Measurements from ENCODE around the gene MIOX.

MIOX gene

GRCh38 chr22:50473855-50474671 lies 12.6 kb upstream of the MIOX start:
- no peak for DNase-seq (ENCODE audit: low read depth)

DNA sequence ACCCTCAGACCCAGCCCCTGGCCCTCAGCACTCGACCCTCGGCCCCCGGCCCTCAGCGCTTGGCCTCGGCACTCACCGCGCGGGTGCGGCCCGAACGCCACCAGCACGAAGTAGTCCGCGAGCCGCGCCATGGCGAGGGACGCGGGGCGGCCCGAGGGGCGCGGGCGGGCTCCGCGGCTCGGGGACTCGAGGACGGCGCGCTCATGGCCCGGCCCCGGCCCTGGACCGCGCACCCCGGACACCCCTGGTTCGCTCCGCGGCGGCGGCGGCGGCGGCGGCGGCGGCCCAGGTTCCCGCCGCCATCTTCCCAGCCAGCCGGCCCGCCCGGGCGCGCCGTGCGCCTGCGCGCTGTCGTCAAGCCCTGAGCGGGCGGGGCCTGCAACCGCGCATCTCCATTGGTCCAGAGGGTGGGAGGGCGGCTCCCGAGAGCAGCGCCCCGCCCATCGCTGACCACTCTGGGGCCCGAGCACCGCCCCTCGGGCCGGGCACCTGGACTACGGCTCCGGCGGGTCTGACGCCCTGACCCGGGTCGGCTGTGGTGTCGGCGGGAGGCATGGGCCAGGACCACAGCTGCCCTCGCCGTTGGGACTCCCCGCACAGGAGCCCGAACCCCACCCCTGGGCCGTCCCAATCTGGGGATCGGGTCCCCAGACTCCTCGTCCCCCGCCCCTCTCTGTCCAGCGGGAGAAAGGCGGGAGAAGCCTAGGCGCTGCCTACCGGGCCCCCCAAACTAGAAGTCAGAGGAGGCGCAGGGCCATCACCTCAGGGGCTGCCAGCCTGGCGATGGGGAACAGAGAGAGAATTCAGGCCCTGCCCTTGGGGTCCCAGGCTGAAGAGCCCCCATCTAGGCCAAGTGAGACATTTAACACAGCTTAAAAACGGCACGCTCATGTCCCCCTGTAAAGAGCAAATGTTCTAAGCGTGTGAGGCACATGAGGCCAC lies 11.7 kb upstream of the MIOX start, which contains the start of gene SBF1:
SBF1 (minus strand) TSS at position 326 of the 942 bp plus-strand sequence; CDS start at position 131, 195 bp downstream.
- DNase-seq (ENCODE audit: low read depth): peak; percentile 85

GRCh38 chr22:50475652-50476002 lies 11.0 kb upstream of the MIOX start:
- DNase-seq (ENCODE audit: low read depth): no peak

- no peak for DNase-seq (ENCODE audit: low read depth)
Observed at GRCh38 chr22:50476868-50477267, 9.8 kb upstream of the MIOX start.

DNA sequence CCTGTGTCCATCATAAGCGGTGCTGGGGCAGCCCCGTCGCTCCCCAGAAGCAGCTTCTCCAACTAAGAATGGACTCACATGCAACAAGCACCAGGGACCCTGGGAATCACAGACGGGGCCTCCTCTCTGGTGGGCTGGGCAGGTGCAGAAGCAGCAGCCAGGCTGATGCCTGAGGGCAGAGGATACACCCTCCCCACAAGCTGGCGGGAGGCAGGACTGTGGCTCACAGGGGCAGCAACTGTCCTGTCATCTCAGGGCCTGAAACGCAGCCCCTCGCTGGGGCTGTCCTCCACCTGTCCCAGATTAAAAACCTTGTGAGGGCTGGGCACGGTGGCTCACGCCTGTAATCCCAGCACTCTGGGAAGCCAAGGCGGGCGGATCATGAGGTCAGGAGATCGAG lies 8.7 kb upstream of the MIOX start:
- DNase-seq (ENCODE audit: low read depth): no peak

- DNase-seq (ENCODE audit: low read depth): no peak
Observed at GRCh38 chr22:50479721-50480120, 6.9 kb upstream of the MIOX start.

DNA sequence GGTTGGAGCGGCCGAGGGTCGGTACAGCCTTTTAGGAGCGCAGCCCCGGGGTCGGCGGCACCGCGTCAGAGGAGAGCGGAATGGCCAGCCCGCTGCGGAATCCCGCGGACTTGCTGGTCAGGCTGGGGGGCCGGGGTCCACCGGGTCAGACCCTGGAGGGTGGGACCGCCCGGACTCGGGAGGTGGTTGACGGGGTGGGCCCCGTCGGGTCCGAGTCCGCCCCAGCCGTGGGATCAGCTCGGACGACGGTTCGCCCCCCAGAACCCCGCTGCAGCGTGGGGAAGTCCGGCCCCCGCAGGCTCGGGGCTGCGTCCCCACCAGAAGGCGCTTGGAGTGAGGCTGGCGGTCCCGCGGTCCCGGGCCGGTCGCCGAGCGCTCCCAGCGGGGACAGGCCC lies 5.6 kb upstream of the MIOX start:
- DNase-seq (ENCODE audit: low read depth): no peak

- DNase-seq (ENCODE audit: low read depth): peak; percentile 40
Observed at GRCh38 chr22:50481440-50482106, 5.1 kb upstream of the MIOX start, which contains the start of gene ADM2. Gene ADM2 (plus strand): TSS chr22:50481543. CDS start chr22:50481848, 305 bp downstream.

DNA sequence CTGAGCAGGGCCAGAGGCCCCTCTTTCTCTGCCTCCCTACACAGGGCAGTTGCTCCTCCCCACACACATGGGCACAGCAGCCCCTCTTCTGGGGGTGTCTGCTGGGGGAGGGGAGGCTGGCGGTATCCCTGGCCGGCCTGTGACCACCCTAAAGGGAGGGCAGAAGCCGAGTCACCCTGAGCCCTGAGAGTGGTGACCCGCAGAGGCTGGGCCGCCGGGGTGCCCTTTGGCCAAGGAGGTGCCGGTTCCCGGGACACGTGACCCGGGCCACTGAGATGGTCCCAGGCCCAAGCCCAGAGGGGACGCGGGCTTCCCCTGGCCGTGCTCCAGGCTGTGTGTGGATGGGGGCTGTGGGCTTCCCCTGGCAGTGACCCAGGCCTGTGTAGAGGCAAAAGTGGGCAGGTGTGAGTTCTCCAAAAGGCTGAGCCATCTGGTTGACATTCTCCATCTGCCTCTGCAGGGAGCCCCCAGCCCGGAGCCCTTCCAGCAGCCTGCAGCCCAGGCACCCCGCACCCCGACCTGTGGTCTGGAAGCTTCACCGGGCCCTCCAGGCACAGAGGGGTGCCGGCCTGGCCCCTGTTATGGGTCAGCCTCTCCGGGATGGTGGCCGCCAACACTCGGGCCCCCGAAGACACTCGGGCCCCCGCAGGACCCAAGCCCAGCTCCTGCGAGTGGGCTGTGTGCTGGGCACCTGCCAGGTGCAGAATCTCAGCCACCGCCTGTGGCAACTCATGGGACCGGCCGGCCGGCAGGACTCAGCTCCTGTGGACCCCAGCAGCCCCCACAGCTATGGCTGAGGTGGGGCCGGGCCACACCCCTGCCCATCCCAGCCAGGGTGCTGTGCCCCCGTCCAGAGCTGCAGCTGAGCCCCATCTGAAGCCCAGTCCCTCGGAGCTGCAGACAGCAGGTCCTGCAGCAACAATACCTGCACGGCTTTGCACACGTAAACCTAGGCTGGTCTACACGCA lies 4.3 kb upstream of the MIOX start:
- DNase-seq (ENCODE audit: low read depth): no peak

DNA sequence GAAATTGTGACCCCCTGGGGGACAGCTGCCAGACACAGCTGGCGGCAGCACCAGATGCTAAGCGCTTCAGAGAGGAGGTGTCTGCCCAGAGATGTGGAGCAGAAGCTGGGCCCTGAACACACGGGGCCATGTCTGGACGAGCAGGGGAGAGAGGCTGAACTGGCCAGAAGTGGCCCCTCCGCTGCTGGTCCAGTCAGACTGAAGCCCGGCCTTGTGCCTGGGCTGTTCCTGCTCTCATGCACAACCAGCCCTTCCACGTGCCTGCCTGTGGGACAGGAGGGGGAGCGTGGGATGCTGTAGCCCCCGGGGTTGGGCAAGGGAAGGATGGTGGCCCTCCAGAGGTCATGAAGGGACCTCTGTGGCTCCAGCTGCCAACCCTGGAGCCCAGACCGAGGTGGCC lies 3.6 kb upstream of the MIOX start:
- DNase-seq (ENCODE audit: low read depth): no peak

GRCh38 chr22:50483556-50483955 lies 3.1 kb upstream of the MIOX start:
- no peak for DNase-seq (ENCODE audit: low read depth)

- DNase-seq (ENCODE audit: low read depth): no peak
Observed at GRCh38 chr22:50483977-50484853, 2.4 kb upstream of the MIOX start.

GRCh38 chr22:50485221-50486131 lies 1.2 kb upstream of the MIOX start:
- DNase-seq (ENCODE audit: low read depth): no peak

DNA sequence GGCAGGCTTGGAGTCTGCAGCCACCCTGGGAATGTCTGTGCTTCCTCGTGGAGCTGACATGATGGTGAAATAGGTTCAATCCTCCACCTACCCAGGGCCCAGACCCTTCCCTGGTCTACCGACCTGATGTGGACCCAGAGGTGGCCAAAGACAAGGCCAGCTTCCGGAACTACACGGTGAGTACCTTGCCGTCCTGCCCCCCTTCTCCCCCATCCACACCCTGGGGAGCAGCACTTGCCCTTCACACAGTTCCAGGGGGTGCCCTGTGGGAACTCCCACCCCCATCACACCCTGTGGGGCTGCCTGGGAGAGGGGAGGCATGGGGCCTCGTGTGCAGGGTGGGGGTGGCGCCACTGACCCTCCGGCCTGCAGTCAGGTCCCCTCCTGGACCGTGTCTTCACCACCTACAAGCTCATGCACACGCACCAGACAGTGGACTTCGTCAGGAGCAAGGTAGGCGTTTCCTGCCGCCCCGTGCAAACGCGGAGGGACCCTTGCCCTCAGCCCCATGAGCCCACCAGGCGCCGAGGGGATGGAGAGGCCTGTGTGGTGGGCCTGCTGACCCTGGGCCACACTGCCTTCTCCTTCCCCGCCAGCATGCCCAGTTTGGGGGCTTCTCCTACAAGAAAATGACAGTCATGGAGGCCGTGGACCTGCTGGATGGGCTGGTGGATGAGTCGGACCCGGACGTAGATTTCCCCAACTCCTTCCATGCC lies 789 bp downstream of the MIOX start:
- no peak for DNase-seq (ENCODE audit: low read depth)

GRCh38 chr22:50488006-50488677 lies 1.5 kb downstream of the MIOX start:
- no peak for DNase-seq (ENCODE audit: low read depth)

GRCh38 chr22:50488886-50489285 lies 2.2 kb downstream of the MIOX start:
- DNase-seq (ENCODE audit: low read depth): no peak

DNA sequence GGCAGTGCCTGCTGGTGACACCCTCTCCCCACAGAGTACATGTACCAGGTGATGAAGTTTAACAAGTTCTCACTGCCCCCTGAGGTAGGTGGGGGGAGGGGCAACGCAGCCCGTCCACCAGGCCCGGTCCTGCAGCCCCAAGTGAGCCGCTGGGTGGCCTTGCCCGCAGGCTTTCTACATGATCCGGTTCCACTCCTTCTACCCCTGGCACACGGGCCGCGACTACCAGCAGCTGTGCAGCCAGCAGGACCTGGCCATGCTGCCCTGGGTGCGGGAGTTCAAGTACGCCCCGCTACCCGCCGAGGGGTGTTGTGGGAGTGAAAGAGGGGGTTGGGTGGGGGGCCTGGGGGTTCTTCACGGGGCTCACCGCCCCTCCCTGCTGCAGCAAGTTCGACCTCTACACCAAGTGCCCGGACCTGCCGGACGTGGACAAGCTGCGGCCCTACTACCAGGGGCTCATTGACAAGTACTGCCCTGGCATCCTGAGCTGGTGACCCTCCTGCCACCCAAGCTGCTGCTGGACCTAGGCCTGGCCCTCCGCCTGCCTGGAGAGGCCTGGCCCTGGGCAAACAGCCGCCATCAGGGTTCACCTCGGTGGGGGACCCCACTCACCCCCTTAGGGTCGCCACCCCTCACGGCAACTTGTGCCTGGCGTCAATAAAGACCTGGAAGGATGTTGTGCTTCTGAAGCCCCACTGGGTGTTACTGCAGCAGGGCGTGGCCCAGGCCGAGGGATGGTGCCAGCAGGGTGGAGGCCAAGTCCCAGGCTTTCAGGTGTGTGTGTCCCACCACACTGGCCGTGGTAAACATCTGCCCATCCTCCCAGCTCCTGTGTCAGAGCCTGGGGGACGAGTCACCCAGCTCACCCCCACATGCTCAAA lies 2.9 kb downstream of the MIOX start:
- no peak for DNase-seq (ENCODE audit: low read depth)

Data from activated T-cell treated with anti-CD3 and anti-CD28 coated beads for 24 hours (primary cell).